ENCODE data around the gene TMEM59L.

Gene TMEM59L

GRCh38 chr19:18593367-18594095 lies 19.1 kb upstream of the TMEM59L start:
- no peak for TF ChIP-seq EZH2phosphoT487 (IDR thresholded peaks at IDR 0.05; ENCODE audit: borderline replicate concordance, low read length)
- TF ChIP-seq CTCF (IDR thresholded peaks at IDR 0.05; ENCODE audit: low read depth, low read length, poor library complexity, severe bottlenecking), result no peak
- H4K20me1 ChIP-seq (ENCODE audit: control insufficient read depth, insufficient read depth, low read depth, low read length), result no peaks in the 10 kb centered on the region
- H3K79me2 ChIP-seq (ENCODE audit: control insufficient read depth, low read length), result peaks cover 18% of the 10 kb centered on the region
- H3K27ac ChIP-seq (ENCODE audit: low read depth, low read length), result peak overlapping the region; percentile 32; the same call in 1 of the 2 replicates
- no peaks in the 10 kb centered on the region for H3K27me3 ChIP-seq (ENCODE audit: control insufficient read depth, low read length)
- H3K4me3 ChIP-seq (ENCODE audit: low read length), result peak overlapping the region; percentile 77
- H3F3A ChIP-seq (ENCODE audit: control insufficient read depth, insufficient read depth), result peaks cover 9% of the 10 kb centered on the region
- no peaks in the 10 kb centered on the region for H3K9me3 ChIP-seq (ENCODE audit: control insufficient read depth, insufficient read depth, low read length)
- H3K9me2 ChIP-seq (replicated peaks; ENCODE audit: control insufficient read depth, low read length), result no peaks in the 10 kb centered on the region
- peak overlapping the region; percentile 89 for H3K4me2 ChIP-seq (ENCODE audit: low read length)
- peaks cover 22% of the 10 kb centered on the region for H3K36me3 ChIP-seq (ENCODE audit: control insufficient read depth, low read length)
- H3K4me1 ChIP-seq (ENCODE audit: control insufficient read depth, low read length), result peaks cover 54% of the 10 kb centered on the region

- Histone ChIP-seq H3K4me2 (ENCODE audit: low read length) (peak overlapping the region; percentile 89), H3K9me3 (ENCODE audit: control insufficient read depth, insufficient read depth, low read length) (no peaks in the 10 kb centered on the region), H3K9me2 (replicated peaks; ENCODE audit: control insufficient read depth, low read length) (no peaks in the 10 kb centered on the region), H3K27me3 (ENCODE audit: control insufficient read depth, low read length) (no peaks in the 10 kb centered on the region), H4K20me1 (ENCODE audit: control insufficient read depth, insufficient read depth, low read depth, low read length) (no peaks in the 10 kb centered on the region), H3F3A (ENCODE audit: control insufficient read depth, insufficient read depth) (peaks cover 9% of the 10 kb centered on the region), H3K36me3 (ENCODE audit: control insufficient read depth, low read length) (peaks cover 22% of the 10 kb centered on the region), H3K4me1 (ENCODE audit: control insufficient read depth, low read length) (peaks cover 52% of the 10 kb centered on the region), H3K79me2 (ENCODE audit: control insufficient read depth, low read length) (peaks cover 17% of the 10 kb centered on the region), H3K4me3 (ENCODE audit: low read length) (peak overlapping the region; percentile 77), H3K27ac (ENCODE audit: low read depth, low read length) (peak overlapping the region; percentile 32; the same call in 1 of the 2 replicates)
- peak; percentile 91 for TF ChIP-seq CTCF (IDR thresholded peaks at IDR 0.05; ENCODE audit: low read depth, low read length, poor library complexity, severe bottlenecking)
- TF ChIP-seq EZH2phosphoT487 (IDR thresholded peaks at IDR 0.05; ENCODE audit: borderline replicate concordance, low read length), result no peak
These were observed 18.4 kb upstream of the TMEM59L start for GRCh38 chr19:18594096-18594823.

- H3K9me3 ChIP-seq (ENCODE audit: control insufficient read depth, insufficient read depth, low read length), result no peaks in the 10 kb centered on the region
- peaks cover 5% of the 10 kb centered on the region for H3F3A ChIP-seq (ENCODE audit: control insufficient read depth, insufficient read depth)
- H3K79me2 ChIP-seq (ENCODE audit: control insufficient read depth, low read length), result peaks cover 11% of the 10 kb centered on the region
- no peaks in the 10 kb centered on the region for H3K9me2 ChIP-seq (replicated peaks; ENCODE audit: control insufficient read depth, low read length)
- H3K4me2 ChIP-seq (ENCODE audit: low read length), result peak overlapping the region; percentile 89
- H3K27me3 ChIP-seq (ENCODE audit: control insufficient read depth, low read length), result 0 out of 2 replicates have a peak, but pooled peaks cover 3% of the 10 kb centered on the region
- H3K4me1 ChIP-seq (ENCODE audit: control insufficient read depth, low read length), result peaks cover 46% of the 10 kb centered on the region
- peaks cover 17% of the 10 kb centered on the region for H3K36me3 ChIP-seq (ENCODE audit: control insufficient read depth, low read length)
- H4K20me1 ChIP-seq (ENCODE audit: control insufficient read depth, insufficient read depth, low read depth, low read length), result no peaks in the 10 kb centered on the region
- TF ChIP-seq EZH2phosphoT487 (IDR thresholded peaks at IDR 0.05; ENCODE audit: borderline replicate concordance, low read length) (no peak), CTCF (IDR thresholded peaks at IDR 0.05; ENCODE audit: low read depth, low read length, poor library complexity, severe bottlenecking) (no peak)
- peak overlapping the region; percentile 77 for H3K4me3 ChIP-seq (ENCODE audit: low read length)
- 0 out of 2 replicates have a peak overlapping the region, but pooled peaks have one; percentile 32 for H3K27ac ChIP-seq (ENCODE audit: low read depth, low read length)
These were observed 17.8 kb upstream of the TMEM59L start for GRCh38 chr19:18594824-18595373.
